NCI-H774 (cell line): ENCODE measurements around the gene ADAM12.
A peak's percentile ranks its signal among the peaks of the same experiment; 100 is the strongest.
"Not testable (repeated sequence)": the region's sequence is repeated elsewhere in the genome, so short reads cannot be mapped to it uniquely, and the experiment has no call there.

Experiments
- DNase-seq: peaks from one replicate; lab custom pipeline; 2025; lab: John Stamatoyannopoulos, UW

The ADAM12 gene

GRCh38 chr10:126263006-126263676, 125.1 kb downstream of the ADAM12 start:
- DNase-seq: no peak

DNA sequence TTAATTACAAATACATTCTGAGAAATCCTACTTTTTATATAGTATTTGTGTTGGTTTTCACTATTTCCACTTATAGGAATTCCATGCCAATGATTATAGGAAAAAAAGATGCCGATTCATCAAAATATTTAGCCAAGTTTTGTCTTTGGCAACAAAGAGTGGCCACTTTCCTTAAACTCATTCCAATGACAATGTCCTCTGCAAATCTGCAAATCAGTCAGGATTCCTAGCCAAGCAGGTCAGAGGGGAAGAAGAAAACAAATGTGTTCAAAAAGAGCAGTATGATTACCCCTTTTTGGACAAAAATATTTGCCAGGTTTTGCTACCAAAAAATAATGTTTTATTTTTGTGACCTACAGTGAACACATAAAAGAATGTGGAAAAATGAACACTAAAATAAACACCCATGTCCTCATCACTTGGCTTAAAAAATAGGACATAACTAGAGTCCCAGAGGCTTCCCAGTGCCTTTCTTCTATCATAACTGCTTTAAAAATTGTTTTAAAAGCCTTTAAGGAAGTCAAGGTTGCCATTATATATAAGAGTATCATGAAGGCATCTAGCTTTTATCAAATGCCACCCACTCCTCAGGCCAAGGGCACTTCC, 125.9 kb downstream of the ADAM12 start:
- no peak for DNase-seq

DNA sequence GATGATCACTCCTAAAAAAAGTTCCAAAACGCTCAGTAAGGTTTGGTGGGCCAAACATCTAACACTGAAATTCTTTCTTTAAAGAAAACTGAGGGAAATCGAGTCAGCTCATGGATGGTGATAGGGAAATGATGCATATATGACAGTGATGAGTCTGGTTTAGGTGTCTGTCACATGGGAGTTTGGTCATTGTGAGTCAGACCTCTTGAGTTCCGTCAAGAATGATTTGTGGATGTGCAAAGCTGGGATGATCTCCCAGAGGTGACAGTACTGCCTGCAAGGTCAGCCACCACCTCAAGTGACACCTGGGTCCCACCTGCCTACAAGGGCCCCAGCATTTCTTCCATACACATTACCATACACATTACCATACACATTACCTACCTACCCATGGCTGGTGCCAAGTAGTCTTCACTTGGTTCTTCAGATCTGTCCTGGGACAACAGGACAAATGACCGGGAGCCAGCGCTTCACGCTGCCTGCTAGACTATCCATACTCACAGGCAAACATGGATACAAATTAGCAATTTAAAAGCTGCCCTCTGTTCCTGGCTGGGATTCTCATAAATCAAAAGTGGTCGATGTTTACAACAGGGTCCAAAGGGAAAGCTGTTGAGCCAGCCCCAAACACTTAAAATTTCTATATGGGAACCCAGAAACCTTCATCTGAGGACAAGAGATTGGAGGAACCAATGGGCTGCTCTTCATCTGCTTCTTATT, 128.4 kb downstream of the ADAM12 start:
- no peak for DNase-seq

GRCh38 chr10:126256864-126257263, 131.4 kb downstream of the ADAM12 start:
- no peak for DNase-seq

GRCh38 chr10:126255313-126255712, 133.0 kb downstream of the ADAM12 start:
- no peak for DNase-seq

DNA sequence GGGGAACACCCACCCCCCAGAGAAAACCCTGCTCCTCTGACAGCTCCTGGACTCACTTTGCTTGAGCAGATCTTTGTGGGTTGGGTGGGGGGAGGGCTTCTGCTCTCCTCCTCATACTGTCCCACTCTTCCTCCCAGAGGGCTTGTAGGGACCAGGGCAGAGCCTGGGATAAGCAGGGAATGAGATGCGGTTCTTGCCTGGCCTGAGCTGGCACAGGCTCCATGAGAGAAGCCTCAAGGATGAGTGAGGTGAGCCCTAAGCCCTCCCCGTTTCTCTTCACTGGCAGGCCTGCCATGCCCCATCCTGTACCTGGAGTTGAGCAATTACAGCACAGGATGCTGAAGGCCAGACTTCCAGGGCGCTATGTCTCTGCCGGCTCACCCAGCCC, 134.7 kb downstream of the ADAM12 start:
- DNase-seq: no peak

DNA sequence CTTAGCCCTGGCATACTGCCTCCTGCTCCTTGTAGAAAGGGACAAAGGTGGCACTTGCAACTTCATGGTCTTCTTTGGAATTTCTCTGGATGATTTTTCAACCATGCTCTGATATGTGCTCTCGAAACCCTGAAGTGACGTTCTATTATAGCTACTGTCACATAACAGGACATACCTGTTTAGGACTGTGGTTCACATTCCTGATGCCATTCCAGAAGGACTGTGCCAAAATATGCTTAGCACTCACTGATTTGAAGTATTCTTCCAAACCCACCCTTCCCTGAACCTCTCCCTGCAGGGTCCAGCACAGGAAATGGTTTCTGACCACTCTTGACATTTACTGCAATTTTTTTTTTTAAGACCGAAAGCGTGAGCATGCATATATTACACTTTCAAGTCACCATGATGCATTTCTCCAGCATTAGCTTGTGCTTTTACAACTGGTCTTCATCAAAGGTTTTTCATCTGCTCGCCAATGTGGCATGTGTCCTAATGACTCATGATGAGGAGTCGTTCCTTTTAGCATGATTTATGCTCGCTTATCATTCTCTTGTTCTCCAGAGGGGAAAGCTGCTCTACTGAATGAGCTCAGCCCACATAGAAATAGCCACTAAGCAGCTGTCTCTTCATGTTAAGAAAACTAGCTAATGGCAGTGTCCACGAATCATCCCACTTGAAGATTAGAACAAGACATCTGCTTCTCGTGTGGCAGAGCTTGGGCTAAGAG, 135.2 kb downstream of the ADAM12 start:
- DNase-seq: no peak

- DNase-seq: no peak
Measured at GRCh38 chr10:126251778-126252407, 136.4 kb downstream of the ADAM12 start.

DNA sequence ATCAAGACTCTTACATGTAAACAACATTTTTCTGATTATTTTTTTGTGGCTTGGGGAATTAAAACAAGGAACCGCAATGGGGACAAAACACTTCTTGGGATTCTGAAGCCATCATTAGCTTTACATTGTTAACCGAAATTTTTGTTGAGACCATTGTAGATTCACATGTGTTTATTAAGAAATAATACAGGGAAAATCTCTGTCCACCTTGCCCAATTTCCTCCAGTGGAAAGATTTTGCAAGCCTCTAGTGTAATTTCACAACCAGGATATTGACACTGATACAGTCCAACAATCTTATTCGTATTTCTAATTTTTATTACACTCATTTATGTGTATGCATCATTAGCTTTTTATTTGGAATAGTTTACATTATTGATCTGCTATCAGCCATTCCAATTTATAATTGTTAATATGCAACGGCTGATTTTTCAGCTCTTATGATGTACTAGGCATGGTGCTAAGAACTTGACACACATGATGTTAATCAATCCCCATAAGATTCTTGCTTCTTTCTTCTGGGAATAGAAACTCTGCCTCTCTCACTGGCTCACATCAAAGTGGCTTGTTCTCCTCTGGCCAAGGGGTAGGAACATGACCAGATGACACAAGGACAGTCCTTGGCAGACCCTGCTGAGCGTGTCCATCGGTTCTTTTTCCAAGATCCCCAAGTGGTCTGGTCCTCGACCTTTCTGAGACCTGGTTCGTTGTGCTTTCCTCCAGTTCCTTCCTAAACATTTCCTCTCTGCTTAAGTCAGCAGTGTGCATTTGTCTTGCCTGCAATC, 137.6 kb downstream of the ADAM12 start:
- DNase-seq: no peak

DNA sequence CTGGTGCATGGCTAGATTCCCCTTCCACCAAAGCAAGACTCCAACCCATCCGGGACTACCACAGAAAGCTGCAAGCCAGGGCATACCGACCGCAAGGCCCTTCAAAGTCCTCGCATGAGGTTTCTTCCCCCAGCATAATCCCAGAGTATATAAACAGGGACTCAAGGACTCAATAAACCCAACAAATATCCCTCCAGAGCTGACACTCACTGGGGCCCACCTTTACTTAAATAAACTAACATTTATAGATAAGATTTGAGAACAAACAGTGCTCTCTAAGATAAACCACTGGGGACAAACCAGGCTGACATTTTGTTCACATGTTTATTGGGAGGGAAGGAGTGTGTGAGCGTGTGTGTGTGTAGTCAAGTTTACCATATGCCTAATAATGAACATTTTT, 138.2 kb downstream of the ADAM12 start:
- no peak for DNase-seq

DNA sequence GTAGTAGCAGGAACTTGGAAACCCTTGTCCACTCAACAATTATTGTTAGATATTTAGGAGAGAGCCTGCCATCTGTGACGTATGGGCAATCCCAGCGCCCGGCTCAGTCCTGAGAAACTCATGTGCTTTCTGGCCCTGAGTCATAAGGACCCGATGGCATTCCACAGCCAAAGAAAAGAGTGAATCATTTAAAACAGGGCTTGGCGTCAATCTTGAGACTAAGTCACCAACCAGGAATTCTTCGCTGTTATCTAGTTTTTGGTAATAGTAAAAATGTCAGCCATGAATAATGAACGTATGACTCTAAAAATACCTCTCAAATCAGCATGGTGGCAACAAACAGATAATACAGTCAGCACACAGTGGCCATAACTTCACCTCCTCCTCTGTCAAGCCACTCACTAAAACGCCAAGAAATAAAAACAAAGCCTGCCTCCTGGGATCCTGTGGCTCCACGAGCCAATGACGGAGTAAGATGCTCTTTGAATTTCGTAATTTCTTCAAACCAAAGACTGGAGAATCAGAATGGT, 140.8 kb downstream of the ADAM12 start:
- DNase-seq: no peak

GRCh38 chr10:126246396-126246795, 141.9 kb downstream of the ADAM12 start:
- not testable (repeated sequence) for DNase-seq

GRCh38 chr10:126245501-126245900, 142.8 kb downstream of the ADAM12 start:
- DNase-seq: no peak

GRCh38 chr10:126243971-126244370, 144.3 kb downstream of the ADAM12 start:
- no peak for DNase-seq

- DNase-seq: no peak
Measured at GRCh38 chr10:126243306-126243705, 145.0 kb downstream of the ADAM12 start.

- peak; percentile 28 for DNase-seq
Measured at GRCh38 chr10:126242397-126243260, 145.6 kb downstream of the ADAM12 start.

GRCh38 chr10:126240483-126240882, 147.8 kb downstream of the ADAM12 start:
- peak; percentile 20 for DNase-seq

GRCh38 chr10:126239844-126240243, 148.4 kb downstream of the ADAM12 start:
- no peak for DNase-seq

GRCh38 chr10:126235979-126236851, 152.1 kb downstream of the ADAM12 start:
- no peak for DNase-seq
